RCC 7860 (cell line): ENCODE data around the gene NRG2.

Experiments
- DNase-seq: peaks from one replicate; pipeline ENCODE4 v3.0.0-alpha.2; 2015; ENCODE audit warnings: low spot score
- FAIRE-seq: peaks from 2 replicates; lab custom pipeline; 2012; peaks lifted over from hg19 to GRCh38; lab: Jason Lieb, UNC

NRG2 gene

GRCh38 chr5:140013536-140013935 lies 29.6 kb downstream of the NRG2 start:
- FAIRE-seq (no peak), DNase-seq (no peak)

DNA sequence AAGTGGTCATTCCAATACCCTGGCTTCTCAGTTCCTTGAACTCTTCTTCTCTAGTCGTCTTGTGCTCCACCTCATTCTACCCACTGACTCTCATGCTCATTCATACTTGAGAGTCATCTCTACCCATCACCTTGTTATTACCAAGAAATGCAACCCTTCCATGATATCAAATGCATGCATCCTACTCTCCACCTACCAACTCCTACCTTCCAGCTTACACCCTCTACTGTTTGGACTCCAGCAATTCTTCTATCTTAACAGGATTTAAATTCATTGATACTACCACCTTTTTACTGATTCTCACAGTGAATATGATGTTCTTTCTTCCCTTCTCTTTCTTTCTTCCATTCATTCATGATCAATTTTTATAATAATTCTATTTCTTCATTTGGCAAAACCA lies 30.7 kb downstream of the NRG2 start:
- DNase-seq (no peak), FAIRE-seq (no peak)

GRCh38 chr5:140011297-140011802 lies 31.7 kb downstream of the NRG2 start:
- DNase-seq (peak; percentile 59), FAIRE-seq (no peak)

DNA sequence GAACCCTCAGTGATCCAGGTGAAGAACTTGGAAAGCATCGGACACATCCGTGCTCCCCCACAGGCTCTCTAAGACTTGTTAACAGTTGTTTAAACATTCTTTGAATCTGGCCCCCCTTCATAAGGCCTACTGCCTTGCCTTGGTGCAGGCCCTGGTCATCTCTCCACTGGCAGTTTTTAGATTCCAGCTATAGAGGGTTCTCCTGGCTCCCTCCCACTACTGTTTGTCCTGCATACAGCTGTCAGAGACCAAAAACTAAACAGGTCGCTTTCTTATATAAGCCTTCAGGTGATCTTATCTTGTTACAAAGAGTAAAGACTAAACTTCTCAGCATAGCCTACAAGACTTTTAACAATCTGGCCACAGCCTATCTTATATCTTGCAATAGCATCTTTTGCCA lies 32.3 kb downstream of the NRG2 start:
- FAIRE-seq (no peak), DNase-seq (no peak)

DNA sequence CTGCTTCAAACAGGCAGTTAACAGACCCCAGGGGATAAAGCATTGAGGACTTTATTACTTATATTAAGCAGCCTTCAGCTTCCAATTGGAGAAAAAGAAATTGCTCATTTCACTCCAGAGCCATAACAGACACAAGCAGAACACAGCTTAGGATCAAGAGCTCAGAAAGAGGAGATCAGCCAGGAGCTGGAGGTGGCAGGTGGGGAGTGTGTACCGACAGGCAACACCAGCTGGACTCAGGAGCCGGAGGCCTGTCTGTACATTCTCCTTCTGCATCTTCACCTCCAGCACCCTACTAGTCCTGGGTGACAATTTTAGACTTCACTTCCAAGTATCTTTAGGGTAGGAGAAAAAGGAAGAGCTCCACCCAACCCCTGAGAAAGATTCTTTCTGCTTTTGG lies 35.8 kb downstream of the NRG2 start:
- DNase-seq, result no peak
- FAIRE-seq, result no peak

- no peak for FAIRE-seq
- DNase-seq, result no peak
Observed at GRCh38 chr5:140005145-140005591, 37.9 kb downstream of the NRG2 start.

- FAIRE-seq, result no peak
- no peak for DNase-seq
Observed at GRCh38 chr5:140004174-140004573, 38.9 kb downstream of the NRG2 start.

DNA sequence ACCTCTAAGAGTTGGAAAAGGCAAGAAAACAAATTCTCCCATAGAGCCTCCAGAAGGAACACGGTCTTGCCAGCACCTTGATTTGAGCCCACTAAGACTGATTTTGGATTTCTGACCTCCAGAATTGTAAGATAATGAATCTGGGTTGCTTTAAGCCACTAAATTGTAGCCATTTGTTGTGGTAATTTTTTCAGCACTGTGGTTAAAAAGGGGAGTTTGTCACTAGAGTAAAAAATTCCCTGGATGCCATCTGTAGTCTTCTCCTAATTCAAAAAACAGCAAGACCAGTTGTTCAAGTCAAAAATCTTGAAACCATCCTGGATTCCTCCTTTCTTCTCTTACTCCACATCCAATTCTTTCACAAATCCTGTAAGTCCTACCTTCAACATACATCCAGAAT lies 39.6 kb downstream of the NRG2 start:
- FAIRE-seq (no peak), DNase-seq (no peak)

- FAIRE-seq, result no peak
Observed at GRCh38 chr5:140000332-140000731, 42.8 kb downstream of the NRG2 start.

DNA sequence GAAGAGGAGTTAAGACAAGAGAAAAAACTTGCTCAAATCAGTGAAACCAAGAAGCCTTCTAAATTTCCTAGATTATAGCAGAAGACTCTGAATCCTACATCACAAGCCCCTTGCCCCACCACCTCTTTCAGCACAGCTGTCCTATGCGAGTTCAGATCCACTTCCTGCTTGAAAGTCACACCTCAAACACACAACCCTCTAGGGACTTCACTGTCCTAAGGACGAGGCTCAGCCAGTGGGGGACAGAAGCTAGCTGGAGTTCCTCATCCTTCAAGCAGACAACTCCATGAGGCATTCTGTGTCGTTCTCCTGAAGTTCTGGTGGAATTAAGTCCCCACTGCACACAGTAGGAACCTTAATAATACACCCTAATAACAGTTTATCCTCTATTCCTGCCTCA lies 44.3 kb downstream of the NRG2 start:
- no peak for DNase-seq
- no peak for FAIRE-seq

More at GRCh38 chr5:140000332-140000731, 42.8 kb downstream of the NRG2 start:
- no peak for DNase-seq

- DNase-seq, result no peak
- no peak for FAIRE-seq
Observed at GRCh38 chr5:139997276-139997675, 45.8 kb downstream of the NRG2 start.

- DNase-seq (no peak), FAIRE-seq (no peak)
Observed at GRCh38 chr5:139995929-139996328, 47.2 kb downstream of the NRG2 start.

DNA sequence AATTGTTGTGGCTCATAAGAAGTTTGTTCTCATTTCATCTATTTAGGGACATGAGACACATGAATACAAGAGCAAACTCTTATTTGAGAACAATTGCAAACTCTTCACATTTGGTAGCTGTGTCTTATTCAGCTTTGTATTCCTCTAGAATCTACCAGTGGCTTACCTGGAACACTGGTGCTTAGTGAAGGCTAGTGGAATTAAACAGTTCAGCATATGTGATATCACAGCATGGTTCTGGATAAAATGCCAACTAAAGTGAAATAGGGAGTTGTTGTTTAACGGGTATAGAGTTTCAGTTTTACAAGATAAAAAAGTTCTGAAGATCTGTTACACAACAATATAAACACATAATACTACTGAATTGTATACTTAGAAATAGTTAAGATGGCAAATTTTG lies 48.9 kb downstream of the NRG2 start:
- FAIRE-seq (no peak), DNase-seq (no peak)

DNA sequence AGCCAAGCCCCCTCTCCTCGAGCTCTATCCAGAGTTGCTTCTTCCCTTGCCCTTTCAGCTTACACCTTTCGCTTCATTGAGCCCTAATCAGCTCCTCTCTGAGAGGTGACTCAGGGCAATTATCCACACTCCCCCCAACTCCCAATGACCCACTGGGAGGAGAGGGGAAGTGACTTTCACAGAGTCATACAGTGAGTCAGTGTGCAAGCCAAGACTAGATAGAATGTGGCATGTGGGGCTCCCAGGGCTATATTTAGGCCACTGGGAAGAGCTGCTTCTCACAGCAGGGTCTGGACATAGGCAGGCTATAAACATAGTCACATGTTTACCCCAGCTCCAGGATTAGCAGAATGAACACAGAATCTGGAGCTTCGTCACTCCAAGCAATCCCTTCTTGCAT lies 57.4 kb downstream of the NRG2 start:
- FAIRE-seq (peak; percentile 90), DNase-seq (peak; percentile 94)

DNA sequence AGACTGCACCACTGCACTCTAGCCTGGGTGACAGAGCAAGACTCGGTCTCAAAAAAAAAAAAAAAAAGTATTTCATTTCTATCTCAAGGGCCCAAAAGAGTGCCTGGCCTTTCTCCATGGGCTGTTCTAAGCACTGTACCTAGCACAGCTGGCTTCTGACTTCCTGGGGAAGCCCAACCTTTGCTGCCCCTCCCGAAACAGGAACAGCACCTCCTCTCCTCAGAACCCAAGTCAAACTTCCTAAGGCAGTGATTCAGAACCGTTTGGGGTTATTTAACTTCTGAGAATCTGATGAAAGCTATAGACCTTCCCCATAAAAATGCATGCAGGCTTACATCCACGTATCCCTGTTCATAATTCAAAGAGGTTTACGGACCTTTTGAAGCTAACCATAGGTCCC lies 57.8 kb downstream of the NRG2 start:
- FAIRE-seq, result no peak
- DNase-seq, result peak; percentile 53

DNA sequence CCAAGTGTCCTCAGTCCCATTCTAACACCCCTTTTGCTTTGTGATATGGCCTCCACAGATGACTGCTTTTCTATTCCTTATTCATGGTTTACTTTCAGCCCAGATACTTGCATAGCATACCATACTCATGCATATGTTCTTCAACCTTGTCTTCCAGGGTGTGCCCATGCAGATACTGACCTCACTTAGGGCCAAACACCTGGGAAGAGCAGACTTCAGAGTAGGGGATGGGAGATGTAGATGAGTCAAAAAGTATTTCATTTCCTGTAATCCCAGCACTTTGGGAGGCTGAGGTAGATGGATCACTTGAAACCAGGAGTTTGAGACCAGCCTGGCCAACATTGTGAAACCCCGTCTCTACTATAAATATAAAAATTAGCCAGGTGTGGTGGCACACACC lies 58.3 kb downstream of the NRG2 start:
- FAIRE-seq (no peak), DNase-seq (no peak)

GRCh38 chr5:139982975-139983240 lies 60.2 kb downstream of the NRG2 start:
- no peak for FAIRE-seq
- no peak for DNase-seq

GRCh38 chr5:139982157-139982974 lies 60.7 kb downstream of the NRG2 start:
- DNase-seq (no peak), FAIRE-seq (no peak)

DNA sequence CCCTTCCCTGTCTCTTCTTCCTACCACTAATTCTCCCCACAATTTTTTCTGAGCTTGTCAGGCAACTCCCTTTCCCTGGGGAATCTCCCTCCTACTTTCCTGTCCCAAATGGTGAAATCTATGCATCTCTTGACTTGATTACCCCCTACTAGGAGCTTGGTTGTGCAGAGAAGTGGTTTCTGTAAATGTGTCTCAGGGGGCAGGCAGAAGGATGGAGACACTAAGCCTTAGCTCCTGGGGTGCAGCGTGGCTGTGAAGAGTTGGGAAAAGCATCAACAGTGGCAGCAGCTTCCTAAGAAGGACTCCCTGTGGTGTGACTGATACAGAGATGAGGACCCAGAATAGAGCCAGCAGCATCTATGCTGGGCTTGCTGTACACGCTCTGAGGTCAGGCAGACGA lies 62.3 kb downstream of the NRG2 start:
- no peak for FAIRE-seq
- no peak for DNase-seq

- no peak for FAIRE-seq
Observed at GRCh38 chr5:139979943-139980342, 63.2 kb downstream of the NRG2 start.

GRCh38 chr5:139979518-139979917 lies 63.6 kb downstream of the NRG2 start:
- no peak for FAIRE-seq
- DNase-seq, result no peak

More at GRCh38 chr5:139979943-139980342, 63.2 kb downstream of the NRG2 start:
- DNase-seq, result no peak

GRCh38 chr5:139976703-139977102 lies 66.4 kb downstream of the NRG2 start:
- FAIRE-seq, result no peak
- no peak for DNase-seq

DNA sequence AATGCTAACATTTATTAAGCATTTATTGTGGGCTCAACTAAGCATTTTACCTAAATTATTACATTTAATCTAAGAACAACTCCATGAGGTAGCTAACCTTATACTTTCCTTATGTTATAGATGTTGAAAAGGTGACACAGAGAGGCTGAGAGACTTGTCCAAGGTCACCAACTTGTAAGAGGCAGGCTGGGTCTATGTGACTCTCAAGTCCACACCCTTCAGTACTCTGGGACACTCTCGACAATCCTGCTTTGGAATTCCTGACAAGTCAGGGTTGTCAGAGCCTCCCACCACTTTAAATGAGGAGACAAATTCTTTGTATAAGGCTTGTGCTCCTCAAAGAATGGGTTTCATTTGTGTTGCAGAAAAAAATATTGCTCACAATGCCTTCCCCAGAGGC lies 67.2 kb downstream of the NRG2 start:
- FAIRE-seq (no peak), DNase-seq (no peak)
